ENCODE data around the gene ALG9.

ALG9 gene

GRCh38 chr11:111765320-111765983, 105.9 kb downstream of the ALG9 start:
- TF ChIP-seq, protein P1, sequence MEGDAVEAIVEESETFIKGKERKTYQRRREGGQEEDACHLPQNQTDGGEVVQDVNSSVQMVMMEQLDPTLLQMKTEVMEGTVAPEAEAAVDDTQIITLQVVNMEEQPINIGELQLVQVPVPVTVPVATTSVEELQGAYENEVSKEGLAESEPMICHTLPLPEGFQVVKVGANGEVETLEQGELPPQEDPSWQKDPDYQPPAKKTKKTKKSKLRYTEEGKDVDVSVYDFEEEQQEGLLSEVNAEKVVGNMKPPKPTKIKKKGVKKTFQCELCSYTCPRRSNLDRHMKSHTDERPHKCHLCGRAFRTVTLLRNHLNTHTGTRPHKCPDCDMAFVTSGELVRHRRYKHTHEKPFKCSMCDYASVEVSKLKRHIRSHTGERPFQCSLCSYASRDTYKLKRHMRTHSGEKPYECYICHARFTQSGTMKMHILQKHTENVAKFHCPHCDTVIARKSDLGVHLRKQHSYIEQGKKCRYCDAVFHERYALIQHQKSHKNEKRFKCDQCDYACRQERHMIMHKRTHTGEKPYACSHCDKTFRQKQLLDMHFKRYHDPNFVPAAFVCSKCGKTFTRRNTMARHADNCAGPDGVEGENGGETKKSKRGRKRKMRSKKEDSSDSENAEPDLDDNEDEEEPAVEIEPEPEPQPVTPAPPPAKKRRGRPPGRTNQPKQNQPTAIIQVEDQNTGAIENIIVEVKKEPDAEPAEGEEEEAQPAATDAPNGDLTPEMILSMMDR (IDR thresholded peaks at IDR 0.05; ENCODE audit: low read depth, low read length, missing control alignments): no peak
- peak overlapping the region; percentile 88 for H3K4me3 ChIP-seq (replicated peaks; ENCODE audit: low read depth, low read length)
- DNase-seq (ENCODE audit: extremely low read depth, low read depth): no peak

DNA sequence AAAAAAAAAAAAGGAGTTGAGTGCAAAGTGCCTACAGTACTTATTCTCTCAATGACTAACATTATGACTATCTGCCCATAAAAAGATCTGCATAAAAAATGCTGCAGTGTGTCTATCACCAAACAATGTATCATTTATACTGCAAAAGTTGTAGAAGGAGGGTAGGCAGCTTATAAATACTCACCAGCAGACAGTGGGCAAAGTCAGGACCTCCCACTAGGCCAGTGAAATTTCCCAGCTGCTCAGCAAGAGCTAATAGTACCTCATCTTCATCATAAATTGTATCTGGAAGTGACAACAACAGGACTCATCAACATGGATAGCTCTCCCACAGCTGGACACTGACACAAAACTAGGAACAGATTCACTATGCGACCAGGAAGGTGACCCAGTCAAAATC, 106.8 kb downstream of the ALG9 start:
- peak overlapping the region; percentile 88 for H3K4me3 ChIP-seq (replicated peaks; ENCODE audit: low read depth, low read length)
- TF ChIP-seq, protein P1 (IDR thresholded peaks at IDR 0.05; ENCODE audit: low read depth, low read length, missing control alignments): no peak
- no peak for DNase-seq (ENCODE audit: extremely low read depth, low read depth)

DNA sequence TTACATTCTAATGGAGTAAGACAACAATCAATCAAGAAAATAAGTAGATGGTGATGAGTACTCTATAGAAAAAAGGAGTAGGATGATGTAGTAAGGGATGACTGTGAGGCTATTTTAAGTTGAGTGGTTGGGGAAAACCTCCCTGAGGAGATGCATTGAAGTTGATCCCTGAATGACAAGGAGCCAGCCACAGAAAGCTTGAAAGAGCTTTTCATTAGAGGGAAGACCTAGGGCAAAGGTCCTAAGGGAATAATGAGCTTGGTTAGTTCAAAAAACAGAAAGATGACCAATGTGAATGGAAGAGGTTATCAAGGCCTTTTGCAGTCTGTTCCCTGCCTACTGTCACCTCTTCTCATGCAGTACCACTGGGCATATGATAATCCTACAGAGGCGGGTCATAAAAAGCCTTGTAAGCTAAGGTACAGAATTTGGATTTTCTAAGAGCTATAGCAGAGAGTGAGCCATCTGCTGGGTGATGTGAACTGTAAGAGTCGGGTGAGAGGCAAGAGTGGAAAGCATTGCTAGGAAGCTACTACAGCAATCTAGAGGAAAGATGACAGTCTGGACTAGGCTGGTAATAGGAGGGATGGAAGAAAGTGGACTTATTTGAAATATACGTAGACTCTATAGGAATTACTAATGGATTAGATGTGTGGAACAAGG, 108.3 kb downstream of the ALG9 start:
- TF ChIP-seq, protein P1 (IDR thresholded peaks at IDR 0.05; ENCODE audit: low read depth, low read length, missing control alignments): no peak
- DNase-seq (ENCODE audit: extremely low read depth, low read depth): no peak
- no peak overlapping the region for H3K4me3 ChIP-seq (replicated peaks; ENCODE audit: low read depth, low read length)

- H3K4me3 ChIP-seq (replicated peaks; ENCODE audit: low read depth, low read length): no peak overlapping the region
- no peak for DNase-seq (ENCODE audit: extremely low read depth, low read depth)
- TF ChIP-seq, protein P1 (IDR thresholded peaks at IDR 0.05; ENCODE audit: low read depth, low read length, missing control alignments): no peak
These were observed 108.9 kb downstream of the ALG9 start for GRCh38 chr11:111762526-111762925.

DNA sequence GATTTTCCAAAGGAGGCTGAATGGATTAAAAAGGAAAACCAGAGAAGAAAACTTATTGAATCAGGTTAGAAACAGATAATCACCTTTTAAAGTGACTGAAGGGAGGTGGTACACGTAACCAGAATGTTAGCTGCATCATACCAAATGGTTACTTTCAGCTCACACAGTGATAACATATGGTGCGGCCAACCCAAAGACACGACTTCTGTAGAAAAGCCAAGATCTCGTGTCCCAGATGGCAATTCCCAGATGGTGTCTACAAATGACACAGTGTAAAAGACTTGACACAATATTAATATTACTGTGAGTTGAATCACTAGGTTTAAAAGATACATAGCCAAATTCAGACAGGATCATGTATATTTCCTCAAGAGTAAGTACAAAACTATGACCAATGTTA, 110.3 kb downstream of the ALG9 start:
- TF ChIP-seq, protein P1 (IDR thresholded peaks at IDR 0.05; ENCODE audit: low read depth, low read length, missing control alignments): no peak
- DNase-seq (ENCODE audit: extremely low read depth, low read depth): no peak
- no peak overlapping the region for H3K4me3 ChIP-seq (replicated peaks; ENCODE audit: low read depth, low read length)

- no peak overlapping the region for H3K4me3 ChIP-seq (replicated peaks; ENCODE audit: low read depth, low read length)
- TF ChIP-seq, protein P1 (IDR thresholded peaks at IDR 0.05; ENCODE audit: low read depth, low read length, missing control alignments): no peak
- no peak for DNase-seq (ENCODE audit: extremely low read depth, low read depth)
These were observed 111.5 kb downstream of the ALG9 start for GRCh38 chr11:111759778-111760407.

All from HFF-Myc (cell line).